Activated T-helper 1 cell treated with anti-CD3 and anti-CD28 coated beads, Interleukin-12 subunit alpha, Interleukin-12 subunit beta, Interleukin-2, Interleukin-4 antibody, amounts not matched to agents 30 ng/mL and 10 ng/mL and 1 ng/mL, durations not matched to agents 14 hours and 24 hours and 36 hours (primary cell): ENCODE data around the gene ASAP3. TPM values are rescaled to one million over a fixed set of nuclear protein-coding genes. Genes with fewer than 3 reads are reported as not detected.

Source experiments
- DNase-seq: peaks from one replicate; pipeline ENCODE4 v3.0.0; 2021; ENCODE audit warnings: low spot score
- H3K27ac Mint-ChIP-seq: one replicate; pipeline ENCODE4 v1.8.0; 2021; ENCODE audit warnings: mild to moderate bottlenecking, mixed read lengths
- H3K27me3 Mint-ChIP-seq: one replicate; pipeline ENCODE4 v1.8.0; 2022; ENCODE audit warnings: mild to moderate bottlenecking, moderate library complexity, mixed read lengths; ENCODE audit not compliant: insufficient read depth
- H3K36me3 Mint-ChIP-seq: one replicate; pipeline ENCODE4 v1.8.0; 2021; ENCODE audit warnings: low read depth, mixed read lengths
- H3K4me1 Mint-ChIP-seq: one replicate; pipeline ENCODE4 v1.8.0; 2021; ENCODE audit warnings: low read depth, mixed read lengths
- H3K4me3 Mint-ChIP-seq: one replicate; pipeline ENCODE4 v1.8.0; 2021; ENCODE audit warnings: mild to moderate bottlenecking, moderate library complexity, mixed read lengths
- H3K9me3 Mint-ChIP-seq: one replicate; pipeline ENCODE4 v1.8.0; 2021; ENCODE audit warnings: mixed read lengths
- intact Hi-C: fragments of 100-400 bp; cut with micrococcal nuclease; formaldehyde crosslinking; loops from one replicate; pipeline ENCODE4 v1.15.1; 2024
- total RNA-seq: library from RNA; stranded (reverse); gene quantifications from 2 replicates; pipeline ENCODE4 v1.2.3, GENCODE V29; 2022

The ASAP3 gene
- total RNA-seq, 1 donor from 2014 or later, result not detected

GRCh38 chr1:23400324-23401114 is 83.5 kb downstream of the ASAP3 start:
- no peaks in the 10 kb centered on the region for H3K36me3 Mint-ChIP-seq
- intact Hi-C loops, result loop anchor here (10.0 kb wide), 1 partner anchor 426 kb away; the partner anchor contains the start of gene LACTBL1
- H3K4me1 Mint-ChIP-seq, result peaks cover 12% of the 10 kb centered on the region
- H3K27ac Mint-ChIP-seq, result no peak overlapping the region
- no peak for DNase-seq
- H3K9me3 Mint-ChIP-seq, result no peaks in the 10 kb centered on the region
- no peak overlapping the region for H3K4me3 Mint-ChIP-seq
- no peaks in the 10 kb centered on the region for H3K27me3 Mint-ChIP-seq

- Mint-ChIP-seq H3K27ac (no peak overlapping the region), H3K4me3 (no peak overlapping the region), H3K4me1 (peaks cover 9% of the 10 kb centered on the region), H3K9me3 (no peaks in the 10 kb centered on the region), H3K36me3 (no peaks in the 10 kb centered on the region), H3K27me3 (no peaks in the 10 kb centered on the region)
- no peak for DNase-seq
- intact Hi-C loops, result loop anchor here (10.0 kb wide), 1 partner anchor 184 kb away; the partner anchor contains the start of gene HTR1D
Observed at GRCh38 chr1:23399229-23399628, 84.8 kb downstream of the ASAP3 start.

GRCh38 chr1:23397908-23398307 is 86.1 kb downstream of the ASAP3 start:
- no peak overlapping the region for H3K27ac Mint-ChIP-seq
- no peaks in the 10 kb centered on the region for H3K9me3 Mint-ChIP-seq
- DNase-seq, result no peak
- peaks cover 5% of the 10 kb centered on the region for H3K4me1 Mint-ChIP-seq
- intact Hi-C loops, result loop anchor here (10.0 kb wide), 1 partner anchor 183 kb away; the partner anchor contains the start of gene HTR1D
- H3K27me3 Mint-ChIP-seq, result no peaks in the 10 kb centered on the region
- no peaks in the 10 kb centered on the region for H3K36me3 Mint-ChIP-seq
- no peak overlapping the region for H3K4me3 Mint-ChIP-seq

- no peak overlapping the region for H3K4me3 Mint-ChIP-seq
- intact Hi-C loops, result loop anchor here (10.0 kb wide), 1 partner anchor 182 kb away; the partner anchor contains the start of gene HTR1D
Observed at GRCh38 chr1:23396380-23396779, 87.6 kb downstream of the ASAP3 start.

GRCh38 chr1:23395849-23396248 is 88.1 kb downstream of the ASAP3 start:
- DNase-seq, result no peak
- H3K27ac Mint-ChIP-seq, result no peak overlapping the region
- H3K4me3 Mint-ChIP-seq, result no peak overlapping the region
- no peaks in the 10 kb centered on the region for H3K36me3 Mint-ChIP-seq
- intact Hi-C loops, result loop anchor here (10.0 kb wide), 1 partner anchor 181 kb away; the partner anchor contains the start of gene HTR1D
- no peaks in the 10 kb centered on the region for H3K9me3 Mint-ChIP-seq
- H3K4me1 Mint-ChIP-seq, result no peaks in the 10 kb centered on the region
- no peaks in the 10 kb centered on the region for H3K27me3 Mint-ChIP-seq

More at GRCh38 chr1:23396380-23396779, 87.6 kb downstream of the ASAP3 start:
- no peaks in the 10 kb centered on the region for H3K9me3 Mint-ChIP-seq
- H3K36me3 Mint-ChIP-seq, result no peaks in the 10 kb centered on the region
- no peak for DNase-seq
- H3K4me1 Mint-ChIP-seq, result no peaks in the 10 kb centered on the region
- H3K27me3 Mint-ChIP-seq, result no peaks in the 10 kb centered on the region
- H3K27ac Mint-ChIP-seq, result no peak overlapping the region

- Mint-ChIP-seq H3K4me1 (no peaks in the 10 kb centered on the region), H3K27me3 (no peaks in the 10 kb centered on the region), H3K36me3 (no peaks in the 10 kb centered on the region), H3K27ac (no peak overlapping the region), H3K9me3 (no peaks in the 10 kb centered on the region), H3K4me3 (no peak overlapping the region)
- DNase-seq, result no peak
- intact Hi-C loops, result loop anchor here (10.0 kb wide), 1 partner anchor 180 kb away; the partner anchor contains the start of gene HTR1D
Observed at GRCh38 chr1:23395154-23395724, 88.7 kb downstream of the ASAP3 start.

- no peaks in the 10 kb centered on the region for H3K4me1 Mint-ChIP-seq
- no peak for DNase-seq
- H3K36me3 Mint-ChIP-seq, result no peaks in the 10 kb centered on the region
- H3K27ac Mint-ChIP-seq, result no peak overlapping the region
- H3K4me3 Mint-ChIP-seq, result no peak overlapping the region
- H3K9me3 Mint-ChIP-seq, result no peaks in the 10 kb centered on the region
- intact Hi-C loops, result loop anchor here (10.0 kb wide), 1 partner anchor 180 kb away; the partner anchor contains the start of gene HTR1D
- no peaks in the 10 kb centered on the region for H3K27me3 Mint-ChIP-seq
Observed at GRCh38 chr1:23394684-23395083, 89.3 kb downstream of the ASAP3 start.

GRCh38 chr1:23394181-23394580 is 89.8 kb downstream of the ASAP3 start:
- Mint-ChIP-seq H3K27ac (no peak overlapping the region), H3K27me3 (no peaks in the 10 kb centered on the region), H3K9me3 (no peaks in the 10 kb centered on the region), H3K4me3 (no peak overlapping the region), H3K36me3 (no peaks in the 10 kb centered on the region), H3K4me1 (no peaks in the 10 kb centered on the region)
- intact Hi-C loops, result loop anchor here (10.0 kb wide), 1 partner anchor 179 kb away; the partner anchor contains the start of gene HTR1D
- no peak for DNase-seq

- intact Hi-C loops, result loop anchor here (10.0 kb wide), 1 partner anchor 179 kb away; the partner anchor contains the start of gene HTR1D
- H3K36me3 Mint-ChIP-seq, result no peaks in the 10 kb centered on the region
- no peaks in the 10 kb centered on the region for H3K27me3 Mint-ChIP-seq
- no peaks in the 10 kb centered on the region for H3K9me3 Mint-ChIP-seq
- H3K4me1 Mint-ChIP-seq, result no peaks in the 10 kb centered on the region
- no peak overlapping the region for H3K4me3 Mint-ChIP-seq
- no peak overlapping the region for H3K27ac Mint-ChIP-seq
- no peak for DNase-seq
Observed at GRCh38 chr1:23393706-23394105, 90.3 kb downstream of the ASAP3 start.

- DNase-seq, result no peak
- H3K27ac Mint-ChIP-seq, result no peak overlapping the region
- intact Hi-C loops, result loop anchor here (10.0 kb wide), 1 partner anchor 177 kb away; the partner anchor contains the start of gene HTR1D
- H3K9me3 Mint-ChIP-seq, result no peaks in the 10 kb centered on the region
- H3K4me1 Mint-ChIP-seq, result no peaks in the 10 kb centered on the region
- H3K27me3 Mint-ChIP-seq, result no peaks in the 10 kb centered on the region
- no peak overlapping the region for H3K4me3 Mint-ChIP-seq
- H3K36me3 Mint-ChIP-seq, result no peaks in the 10 kb centered on the region
Observed at GRCh38 chr1:23392125-23392855, 91.7 kb downstream of the ASAP3 start.

- Mint-ChIP-seq H3K4me3 (no peak overlapping the region), H3K27me3 (no peaks in the 10 kb centered on the region), H3K36me3 (no peaks in the 10 kb centered on the region), H3K27ac (no peak overlapping the region), H3K9me3 (no peaks in the 10 kb centered on the region), H3K4me1 (no peaks in the 10 kb centered on the region)
- intact Hi-C loops, result loop anchor here (10.0 kb wide), 1 partner anchor 175 kb away; the partner anchor contains the start of gene HTR1D
- DNase-seq, result no peak
Observed at GRCh38 chr1:23389837-23390321, 94.1 kb downstream of the ASAP3 start.

GRCh38 chr1:23387494-23387893 is 96.5 kb downstream of the ASAP3 start:
- no peak for DNase-seq
- Mint-ChIP-seq H3K9me3 (no peaks in the 10 kb centered on the region), H3K36me3 (no peaks in the 10 kb centered on the region), H3K4me3 (no peak overlapping the region), H3K27me3 (no peaks in the 10 kb centered on the region), H3K4me1 (no peaks in the 10 kb centered on the region), H3K27ac (no peak overlapping the region)
- intact Hi-C loops, result no loop called here
